ENCODE data around the gene PLXNC1.

The PLXNC1 gene

GRCh38 chr12:94133964-94134795 lies 14.2 kb upstream of the PLXNC1 start:
- peak; percentile 64 for DNase-seq (ENCODE audit: low spot score)

GRCh38 chr12:94135896-94136295 lies 12.5 kb upstream of the PLXNC1 start:
- DNase-seq (ENCODE audit: low spot score), result no peak

- no peak for DNase-seq (ENCODE audit: low spot score)
Observed at GRCh38 chr12:94139816-94140215, 8.6 kb upstream of the PLXNC1 start.

GRCh38 chr12:94140556-94140955 lies 7.8 kb upstream of the PLXNC1 start:
- DNase-seq (ENCODE audit: low spot score), result no peak

GRCh38 chr12:94141004-94141764 lies 7.2 kb upstream of the PLXNC1 start:
- DNase-seq (ENCODE audit: low spot score), result no peak

GRCh38 chr12:94141892-94142291 lies 6.5 kb upstream of the PLXNC1 start:
- DNase-seq (ENCODE audit: low spot score), result no peak

GRCh38 chr12:94143438-94143837 lies 4.9 kb upstream of the PLXNC1 start:
- no peak for DNase-seq (ENCODE audit: low spot score)

GRCh38 chr12:94143951-94144350 lies 4.4 kb upstream of the PLXNC1 start:
- DNase-seq (ENCODE audit: low spot score), result no peak

- DNase-seq (ENCODE audit: low spot score), result no peak
Observed at GRCh38 chr12:94144781-94145180, 3.6 kb upstream of the PLXNC1 start.

GRCh38 chr12:94145191-94145983 lies 3.0 kb upstream of the PLXNC1 start:
- peak; percentile 70 for DNase-seq (ENCODE audit: low spot score)

- DNase-seq (ENCODE audit: low spot score), result no peak
Observed at GRCh38 chr12:94146166-94146936, 2.0 kb upstream of the PLXNC1 start.

- no peak for DNase-seq (ENCODE audit: low spot score)
Observed at GRCh38 chr12:94147387-94147990, 888 bp upstream of the PLXNC1 start.

GRCh38 chr12:94148739-94149118 lies 352 bp downstream of the PLXNC1 start:
- DNase-seq (ENCODE audit: low spot score), result no peak

GRCh38 chr12:94149119-94149780 lies 873 bp downstream of the PLXNC1 start:
- peak; percentile 38 for DNase-seq (ENCODE audit: low spot score)

GRCh38 chr12:94149781-94150239 lies 1.4 kb downstream of the PLXNC1 start:
- DNase-seq (ENCODE audit: low spot score), result peak; percentile 40

GRCh38 chr12:94150240-94151121 lies 2.1 kb downstream of the PLXNC1 start:
- peak; percentile 74 for DNase-seq (ENCODE audit: low spot score)

GRCh38 chr12:94151582-94151981 lies 3.2 kb downstream of the PLXNC1 start:
- DNase-seq (ENCODE audit: low spot score), result peak; percentile 72

- peak; percentile 74 for DNase-seq (ENCODE audit: low spot score)
Observed at GRCh38 chr12:94152292-94153078, 4.1 kb downstream of the PLXNC1 start.

GRCh38 chr12:94157181-94157580 lies 8.8 kb downstream of the PLXNC1 start:
- DNase-seq (ENCODE audit: low spot score), result no peak
